ENCODE results near the gene JAG2. TPM values are rescaled to one million over a fixed set of nuclear protein-coding genes. Genes with fewer than 3 reads are reported as not detected.

The JAG2 gene
- total and polyA plus RNA-seq, 11 donors: 19.1 to 62.4 (median 25.9) TPM

GRCh38 chr14:105192866-105193731 lies 24.5 kb upstream of the JAG2 start:
- 43 to 77% (median 47%) methylated on average over 2 to 29 of the region's 29 CpGs for WGBS, 4 donors
- H3K36me3 ChIP-seq: no peaks in the 10 kb centered on the region
- peaks cover 0 to 6% (median 0%) of the 10 kb centered on the region in 12 donors for H3K9me3 ChIP-seq
- H3K4me1 ChIP-seq: peaks cover 10 to 61% (median 47%) of the 10 kb centered on the region in 12 donors
- intact Hi-C loops (cut with DNase I): no loop called here
- ATAC-seq (peak; percentile 10 to 40 (median 36)), DNase-seq (peak in 3 of 5 donors; percentile 58 to 76 (median 68))
- H3K4me3 ChIP-seq: no peak overlapping the region
- H3K27ac ChIP-seq: peak overlapping the region; percentile 55 to 97 (median 86)
- no peak for TF ChIP-seq POLR2A (IDR thresholded peaks at IDR 0.05)
- TF ChIP-seq CTCF (IDR thresholded peaks at IDR 0.05): no peak
- H3K27me3 ChIP-seq: peaks cover 0 to 69% (median 31%) of the 10 kb centered on the region in 9 donors

- TF ChIP-seq CTCF (IDR thresholded peaks at IDR 0.05): peak in 2 of 12 donors; percentile 18 to 30
- no peak for TF ChIP-seq POLR2A (IDR thresholded peaks at IDR 0.05)
- WGBS, 4 donors: 59 to 84% (median 72%) methylated on average over 12 to 14 of the region's 14 CpGs
- intact Hi-C loops (cut with DNase I): loop anchor here in 1 of 10 donors (10.0 kb wide), 1 partner anchor 347 kb away; no protein-coding TSS in a partner anchor
- Histone ChIP-seq H3K4me3 (no peak overlapping the region), H3K36me3 (no peaks in the 10 kb centered on the region), H3K27ac (no peak overlapping the region), H3K27me3 (peaks cover 0 to 22% (median 7%) of the 10 kb centered on the region in 9 donors), H3K9me3 (peaks cover 0 to 8% (median 0%) of the 10 kb centered on the region in 12 donors), H3K4me1 (peaks cover 0 to 12% (median 2%) of the 10 kb centered on the region in 12 donors)
- no peak for DNase-seq
- ATAC-seq: peak in 1 of 4 donors; percentile 18
These were observed 19.5 kb upstream of the JAG2 start for GRCh38 chr14:105187935-105188524.

GRCh38 chr14:105187116-105187515 lies 18.5 kb upstream of the JAG2 start:
- Histone ChIP-seq H3K9me3 (peaks cover 0 to 8% (median 0%) of the 10 kb centered on the region in 12 donors), H3K27me3 (peaks cover 0 to 18% (median 7%) of the 10 kb centered on the region in 9 donors), H3K4me3 (no peak overlapping the region), H3K4me1 (peaks cover 0 to 18% (median 4%) of the 10 kb centered on the region in 12 donors), H3K27ac (no peak overlapping the region), H3K36me3 (no peaks in the 10 kb centered on the region)
- ATAC-seq (no peak), DNase-seq (no peak)
- intact Hi-C loops (cut with DNase I): loop anchor here in 1 of 10 donors (10.0 kb wide), 1 partner anchor 348 kb away; no protein-coding TSS in a partner anchor
- TF ChIP-seq CTCF (IDR thresholded peaks at IDR 0.05) (no peak), POLR2A (IDR thresholded peaks at IDR 0.05) (no peak)
- 71 to 81% (median 78%) methylated on average over 4 of the region's 4 CpGs for WGBS, 4 donors

- Histone ChIP-seq H3K4me3 (no peak overlapping the region), H3K36me3 (no peaks in the 10 kb centered on the region), H3K27ac (no peak overlapping the region), H3K27me3 (peaks cover 0 to 14% (median 0%) of the 10 kb centered on the region in 9 donors), H3K4me1 (peaks cover 0 to 18% (median 10%) of the 10 kb centered on the region in 12 donors), H3K9me3 (peaks cover 0 to 8% (median 0%) of the 10 kb centered on the region in 12 donors)
- intact Hi-C loops (cut with DNase I): loop anchor here in 1 of 10 donors (10.0 kb wide), 1 partner anchor 349 kb away; no protein-coding TSS in a partner anchor
- DNase-seq: no peak
- WGBS, 4 donors: 34 to 55% (median 42%) methylated on average over 4 of the region's 4 CpGs
- no peak for TF ChIP-seq POLR2A (IDR thresholded peaks at IDR 0.05)
- no peak for TF ChIP-seq CTCF (IDR thresholded peaks at IDR 0.05)
- ATAC-seq: no peak
These were observed 17.4 kb upstream of the JAG2 start for GRCh38 chr14:105185973-105186372.

Measured in heart left ventricle (tissue), 16 donors.